Frontal cortex (tissue), 4 donors: ENCODE data around the gene RAI14. TPM values are rescaled to one million over a fixed set of nuclear protein-coding genes. Genes with fewer than 3 reads are reported as not detected.

ENCODE experiments used
- DNase-seq, 2 donors: peaks; one replicate each; pipeline ENCODE4 v3.0.0; 2012; ENCODE audit warnings: low spot score in 2 of 2
- FAIRE-seq: peaks from 2 replicates; lab custom pipeline; 2012; peaks lifted over from hg19 to GRCh38; lab: Jason Lieb, UNC
- total RNA-seq: library from RNA; depleted of rRNA; stranded (reverse); fragments of >200 nt; gene quantifications from one replicate; pipeline ENCODE4 v1.2.3, GENCODE V29; 2014
- donor health status: control.
- donor health status: control.
- donor health status: control.

The RAI14 gene
- total RNA-seq, 1 donor from 2014 or later, result 29.3 TPM

DNA sequence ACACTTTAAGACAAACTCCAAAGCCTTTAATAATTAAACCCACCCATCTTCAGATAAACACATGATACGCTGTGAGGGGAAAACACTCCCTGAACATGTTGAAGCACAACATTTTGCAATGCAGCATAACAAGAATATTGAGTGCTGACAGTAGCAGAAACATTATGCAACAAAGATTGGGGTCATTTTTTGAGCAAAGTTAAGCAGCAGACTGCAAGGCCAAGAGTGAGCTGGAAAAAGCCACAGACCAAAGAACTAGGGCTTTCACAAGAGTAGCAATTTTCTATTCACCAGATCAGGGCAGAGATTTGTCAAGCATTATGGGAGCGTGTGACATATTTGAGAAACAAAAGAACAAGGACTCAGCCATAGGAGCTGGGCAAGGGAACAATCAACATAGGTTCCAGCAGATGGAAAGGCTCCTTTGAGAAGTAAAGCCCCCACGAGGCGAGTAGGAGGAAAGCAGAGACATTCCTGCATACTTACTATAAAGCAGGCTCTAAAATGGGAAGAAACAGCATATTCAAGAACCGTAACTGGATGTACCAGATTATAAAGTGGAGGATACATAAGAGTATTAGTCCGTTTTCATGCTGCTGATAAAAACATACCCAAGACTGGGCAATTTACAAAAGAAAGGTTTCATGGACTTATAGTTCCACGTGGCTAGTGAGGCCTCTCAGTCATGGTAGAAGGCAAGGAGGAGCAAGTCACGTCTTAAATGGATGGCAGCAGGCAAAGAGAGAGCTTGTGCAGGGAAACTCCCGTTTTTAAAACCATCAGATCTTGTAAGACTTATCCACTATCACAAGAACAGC, 178.1 kb downstream of the RAI14 start:
- FAIRE-seq (no peak), DNase-seq (no peak)

GRCh38 chr5:34834794-34835089, 178.6 kb downstream of the RAI14 start:
- DNase-seq (no peak), FAIRE-seq (no peak)

- FAIRE-seq (no peak), DNase-seq (no peak)
These were observed 179.5 kb downstream of the RAI14 start for GRCh38 chr5:34835664-34836063.

DNA sequence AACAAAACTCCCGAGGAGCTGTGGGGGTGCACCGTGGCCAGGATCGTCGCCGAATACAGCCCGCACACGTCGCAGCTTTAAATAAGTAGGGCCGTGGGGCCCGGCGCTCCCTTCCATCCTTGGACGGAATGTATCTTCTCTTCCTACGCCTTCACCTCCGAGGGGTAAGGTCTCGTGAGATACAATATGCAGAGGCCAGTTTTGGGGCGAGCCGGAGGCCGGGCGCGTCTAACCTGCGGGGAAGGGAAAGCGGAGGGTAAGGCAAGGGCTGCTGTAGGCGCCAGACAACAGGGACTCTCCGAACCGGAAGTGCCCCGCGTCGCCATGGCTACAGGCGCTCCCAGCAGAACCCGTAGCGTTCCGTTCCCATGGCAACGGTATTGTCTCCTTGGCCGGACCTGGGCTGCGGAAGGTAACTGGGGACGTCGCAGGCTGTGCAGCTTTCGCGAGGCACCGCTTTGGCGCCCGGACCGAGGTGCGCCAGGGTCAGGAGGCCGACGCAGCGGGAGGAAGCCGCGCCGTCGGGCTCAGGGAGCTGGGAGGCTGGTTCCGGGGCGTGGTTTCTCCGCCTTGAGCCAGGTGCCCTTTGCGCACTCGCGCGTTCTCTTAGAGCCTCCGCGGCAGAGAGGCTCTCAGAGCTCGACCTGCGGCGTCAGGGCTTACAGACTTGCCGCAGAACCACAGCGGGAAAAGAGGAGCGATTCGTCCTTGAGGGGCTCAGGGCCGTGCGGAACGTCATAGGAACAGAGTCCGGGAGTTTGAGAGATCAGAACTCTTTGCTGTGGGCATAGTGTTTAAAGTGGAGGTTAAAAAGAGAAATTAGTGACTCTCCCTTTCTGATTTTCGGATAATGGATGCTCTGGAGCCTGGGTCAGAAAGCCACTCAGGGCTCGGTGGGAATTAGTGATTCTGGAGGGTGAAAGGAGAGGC, 182.9 kb downstream of the RAI14 start, which contains the start of gene TTC23L:
TTC23L (plus strand) TSS at position 380 of the 930 bp plus-strand sequence. CDS start 1,508 bp downstream, outside the sequence.
- peak; percentile 76 to 89 for DNase-seq
- no peak for FAIRE-seq

GRCh38 chr5:34841816-34842215, 185.7 kb downstream of the RAI14 start:
- FAIRE-seq, result no peak
- DNase-seq, result no peak

DNA sequence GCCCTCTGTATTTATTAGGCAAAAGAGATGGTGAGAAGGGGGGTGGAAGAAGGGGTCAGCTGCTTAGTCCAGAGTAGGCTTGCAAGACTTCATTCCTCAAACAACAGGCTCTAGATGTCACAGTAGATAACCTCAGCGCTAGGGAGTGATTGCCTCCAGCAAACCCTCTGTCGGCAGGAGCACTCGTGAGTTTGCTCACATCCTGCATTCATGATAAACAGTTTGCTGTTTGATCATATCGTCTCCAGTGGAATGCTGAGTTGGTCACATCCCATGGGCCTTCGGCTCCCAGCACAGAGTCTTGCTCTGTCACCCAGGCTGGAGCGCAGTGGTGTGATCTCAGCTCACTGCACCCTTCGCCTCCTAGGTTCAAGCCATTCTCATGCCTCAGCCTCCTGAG, 186.4 kb downstream of the RAI14 start:
- no peak for FAIRE-seq
- DNase-seq, result no peak

DNA sequence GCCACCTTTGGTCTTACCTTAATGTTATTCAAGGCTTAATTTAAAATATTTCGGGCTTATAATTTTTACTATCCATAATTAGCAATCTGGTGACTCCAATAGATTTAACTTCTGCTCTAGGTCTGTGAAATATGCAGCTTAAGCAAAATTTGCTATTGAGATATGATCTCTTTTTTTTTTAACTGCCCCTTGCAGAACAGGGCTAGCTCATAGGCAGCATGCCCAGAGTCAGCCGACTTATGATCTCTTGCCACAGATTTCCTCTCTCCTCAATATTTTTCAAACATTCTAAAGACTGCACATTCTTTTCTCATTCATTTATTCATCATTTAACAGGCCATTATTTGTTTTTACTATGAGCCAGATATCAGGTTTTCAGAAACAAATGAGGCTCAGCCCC, 187.4 kb downstream of the RAI14 start:
- FAIRE-seq (no peak), DNase-seq (no peak)

DNA sequence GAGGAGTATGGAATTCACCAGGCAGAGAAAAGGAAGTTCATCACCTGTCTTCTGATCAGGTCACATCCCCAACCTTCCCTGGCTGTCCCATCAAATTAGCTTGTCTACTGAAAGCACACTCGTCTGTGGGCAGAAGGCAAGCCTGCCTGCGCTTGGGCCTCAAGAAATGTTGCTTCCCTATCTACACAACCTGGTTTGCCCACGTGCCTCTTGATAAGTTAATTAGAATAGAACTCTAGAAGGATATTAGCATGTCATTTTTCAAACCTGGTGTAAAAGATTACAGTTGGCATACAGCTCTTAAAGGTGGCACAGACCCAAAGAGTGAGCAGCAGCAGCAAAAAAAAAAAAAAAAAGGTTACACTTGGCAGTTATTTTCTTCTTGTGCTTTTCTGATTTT, 188.0 kb downstream of the RAI14 start:
- FAIRE-seq (no peak), DNase-seq (no peak)

DNA sequence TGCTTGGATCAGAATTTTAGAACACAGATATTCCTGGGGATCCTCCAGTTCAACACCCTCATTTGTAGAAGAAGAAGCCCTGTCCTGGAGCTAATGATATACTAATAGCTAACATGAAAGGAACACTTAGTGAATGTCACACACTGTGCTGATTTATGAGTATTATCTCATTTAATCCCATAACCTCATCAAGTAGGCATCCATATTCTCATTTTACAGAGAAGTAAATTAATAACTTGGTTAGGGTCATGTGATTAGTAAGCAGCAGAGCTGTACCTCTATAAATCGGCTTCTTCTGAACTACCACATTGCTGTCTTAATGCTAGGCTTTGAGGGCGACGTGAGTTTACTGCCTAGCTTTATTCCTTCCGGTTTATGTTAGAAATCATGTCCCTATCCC, 188.9 kb downstream of the RAI14 start:
- DNase-seq, result no peak
- FAIRE-seq, result no peak

DNA sequence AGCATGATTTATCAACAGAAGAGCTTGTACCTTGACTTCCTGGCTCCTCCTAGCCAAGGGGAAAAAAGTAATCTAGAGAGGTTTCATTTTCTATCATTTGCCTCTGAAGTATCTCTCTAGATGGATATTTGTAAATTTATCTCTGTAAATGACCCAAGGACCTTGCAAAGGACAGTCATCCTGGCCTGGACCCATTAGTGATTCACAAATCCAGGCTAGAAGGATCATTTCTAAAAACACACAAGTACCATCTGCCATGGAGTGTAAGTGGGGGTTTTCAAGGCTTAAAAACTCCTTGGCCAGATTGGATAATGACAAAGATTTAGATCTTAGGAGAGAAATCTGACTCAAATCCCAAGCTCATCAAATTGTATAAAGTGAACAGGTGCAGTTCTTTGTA, 190.9 kb downstream of the RAI14 start:
- FAIRE-seq, result no peak
- DNase-seq, result no peak

GRCh38 chr5:34847552-34847951, 191.4 kb downstream of the RAI14 start:
- DNase-seq (no peak), FAIRE-seq (no peak)

- DNase-seq (no peak), FAIRE-seq (no peak)
These were observed 192.1 kb downstream of the RAI14 start for GRCh38 chr5:34848230-34848629.

- DNase-seq (no peak), FAIRE-seq (no peak)
These were observed 193.1 kb downstream of the RAI14 start for GRCh38 chr5:34849253-34849652.

GRCh38 chr5:34854459-34855174, 198.5 kb downstream of the RAI14 start:
- FAIRE-seq (no peak), DNase-seq (no peak)

DNA sequence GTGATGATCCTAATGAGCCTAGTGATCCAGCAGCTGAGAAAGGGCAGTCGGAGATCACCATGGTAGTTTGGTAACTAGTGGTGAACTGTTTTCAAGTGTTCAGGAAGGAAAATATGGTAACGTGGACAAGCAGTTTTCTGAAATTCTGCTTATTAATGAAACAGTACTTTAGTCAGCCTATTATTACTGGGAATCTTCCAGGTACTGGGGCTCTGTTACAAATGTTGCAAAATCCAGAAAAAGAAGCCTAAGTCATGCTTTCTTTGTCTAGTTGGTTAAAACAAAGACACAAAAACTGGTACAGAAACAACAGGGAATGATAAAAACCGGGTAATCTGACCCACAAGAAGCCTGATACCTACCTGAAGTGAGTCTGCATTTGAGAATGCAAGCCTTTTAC, 201.0 kb downstream of the RAI14 start:
- no peak for FAIRE-seq
- no peak for DNase-seq

DNA sequence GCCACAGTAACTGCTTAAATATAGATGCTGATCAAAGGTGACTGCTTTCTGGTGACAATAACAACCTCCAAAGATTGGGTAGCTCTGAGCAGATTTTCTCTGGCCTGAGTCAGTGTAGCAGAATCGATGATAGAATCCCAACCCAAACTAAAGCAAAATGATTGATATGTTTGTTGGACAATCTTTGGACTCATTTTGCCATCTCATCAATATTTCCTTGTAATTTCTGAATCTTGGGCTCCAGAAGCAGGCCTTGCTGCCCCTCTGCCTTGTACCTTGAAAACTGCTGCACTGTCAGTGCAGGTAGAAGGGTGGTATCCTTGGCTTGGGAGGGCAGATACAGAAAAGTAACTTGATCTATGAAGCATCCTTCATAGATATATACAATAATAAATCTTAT, 201.8 kb downstream of the RAI14 start:
- no peak for FAIRE-seq
- no peak for DNase-seq

DNA sequence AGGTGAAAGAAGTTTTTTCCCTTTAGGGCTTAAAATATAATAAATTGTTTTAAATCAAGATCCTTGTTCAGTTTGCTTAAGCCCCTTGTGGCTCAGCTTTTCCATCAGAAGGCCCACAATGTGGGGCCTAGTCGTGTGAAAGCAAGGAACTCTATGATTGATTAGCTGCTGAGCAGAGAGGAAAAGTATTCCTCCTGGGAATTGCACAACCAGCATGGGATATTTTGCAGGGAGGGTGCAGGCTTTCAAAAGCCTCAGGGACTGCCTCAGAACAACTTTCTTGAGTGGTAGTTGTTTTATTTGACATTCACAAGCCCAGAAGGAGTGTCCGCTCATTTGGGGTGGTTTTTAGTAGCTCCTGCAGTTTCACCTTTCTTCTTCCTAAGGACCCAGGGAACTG, 202.7 kb downstream of the RAI14 start:
- DNase-seq, result no peak
- no peak for FAIRE-seq

DNA sequence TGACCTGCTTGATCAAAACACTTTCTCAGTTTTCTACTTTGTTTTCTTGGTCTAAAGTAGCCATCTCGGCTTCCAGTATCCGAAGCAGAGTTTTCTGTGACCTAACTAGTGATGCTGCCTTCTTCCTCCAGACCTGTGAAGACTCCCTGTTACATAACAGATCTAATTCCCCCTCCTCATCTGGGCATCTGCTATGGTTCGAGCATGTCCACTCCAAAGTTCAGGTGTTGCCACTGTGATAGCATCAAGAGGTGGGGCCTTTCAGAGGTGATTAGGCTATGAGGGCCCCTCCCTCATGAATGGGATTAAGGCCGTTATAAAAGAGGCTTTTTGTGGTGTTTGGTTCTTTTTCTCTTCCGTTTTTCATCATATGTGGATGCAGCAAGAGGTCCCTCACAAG, 203.1 kb downstream of the RAI14 start:
- FAIRE-seq, result no peak
- DNase-seq, result no peak

DNA sequence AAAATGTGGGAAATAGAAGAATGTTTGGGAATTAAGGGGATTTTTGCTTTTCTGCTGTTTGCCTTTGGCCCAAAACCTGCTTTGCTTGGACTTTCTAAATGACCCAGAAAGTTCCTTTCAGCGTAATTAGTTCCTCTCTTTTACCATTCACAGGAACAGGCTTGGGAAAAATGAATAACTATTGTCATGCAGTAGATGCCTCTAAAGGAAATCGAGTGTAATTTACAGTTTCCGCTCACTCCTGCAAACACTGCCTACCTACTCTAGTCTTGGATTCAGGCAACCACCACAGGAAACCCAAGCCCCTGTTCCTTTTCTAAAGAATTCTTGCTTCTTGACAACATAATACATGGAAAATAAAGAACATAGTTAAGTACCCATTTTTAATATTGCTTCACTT, 207.8 kb downstream of the RAI14 start:
- DNase-seq (no peak), FAIRE-seq (no peak)

- DNase-seq, result no peak
- no peak for FAIRE-seq
These were observed 209.0 kb downstream of the RAI14 start for GRCh38 chr5:34865091-34865490.
